Measurements from ENCODE around the gene STK32C.

DNA sequence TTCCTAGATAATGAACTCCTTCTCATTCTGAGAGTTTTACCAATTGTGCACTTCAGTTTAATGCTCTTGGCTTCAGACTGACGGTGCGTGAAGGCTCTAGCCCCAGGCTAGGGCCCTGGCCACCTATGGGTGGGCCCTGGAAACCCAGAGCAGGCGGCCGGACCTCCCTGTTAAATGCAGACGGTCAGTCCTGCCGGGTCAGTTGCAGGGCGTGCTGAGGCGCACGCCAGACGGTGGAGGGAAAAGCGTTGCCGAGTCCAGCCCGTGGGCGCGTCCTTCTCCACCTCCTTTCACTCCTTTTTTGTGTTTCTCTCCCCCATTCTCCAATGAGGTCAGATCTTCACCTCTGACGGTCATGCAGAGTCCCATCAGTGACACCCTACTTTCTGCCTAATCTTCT is 118.7 kb downstream of the STK32C start:
- TF ChIP-seq RARB (CRISPR knock-in tag; IDR thresholded peaks at IDR 0.05) (no peak), SNAI2 (CRISPR knock-in tag; IDR thresholded peaks at IDR 0.05) (no peak)
- TF ChIP-seq, protein P1, sequence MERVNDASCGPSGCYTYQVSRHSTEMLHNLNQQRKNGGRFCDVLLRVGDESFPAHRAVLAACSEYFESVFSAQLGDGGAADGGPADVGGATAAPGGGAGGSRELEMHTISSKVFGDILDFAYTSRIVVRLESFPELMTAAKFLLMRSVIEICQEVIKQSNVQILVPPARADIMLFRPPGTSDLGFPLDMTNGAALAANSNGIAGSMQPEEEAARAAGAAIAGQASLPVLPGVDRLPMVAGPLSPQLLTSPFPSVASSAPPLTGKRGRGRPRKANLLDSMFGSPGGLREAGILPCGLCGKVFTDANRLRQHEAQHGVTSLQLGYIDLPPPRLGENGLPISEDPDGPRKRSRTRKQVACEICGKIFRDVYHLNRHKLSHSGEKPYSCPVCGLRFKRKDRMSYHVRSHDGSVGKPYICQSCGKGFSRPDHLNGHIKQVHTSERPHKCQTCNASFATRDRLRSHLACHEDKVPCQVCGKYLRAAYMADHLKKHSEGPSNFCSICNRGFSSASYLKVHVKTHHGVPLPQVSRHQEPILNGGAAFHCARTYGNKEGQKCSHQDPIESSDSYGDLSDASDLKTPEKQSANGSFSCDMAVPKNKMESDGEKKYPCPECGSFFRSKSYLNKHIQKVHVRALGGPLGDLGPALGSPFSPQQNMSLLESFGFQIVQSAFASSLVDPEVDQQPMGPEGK (CRISPR knock-in tag; IDR thresholded peaks at IDR 0.05; ENCODE audit: borderline replicate concordance): no peak

Measured in SK-N-SH treated with all-trans-retinoic acid at 6 μM for 48 hours (cell line).